ENCODE data around the gene LRMDA. TPM values are rescaled to one million over a fixed set of nuclear protein-coding genes. Genes with fewer than 3 reads are reported as not detected.

Gene LRMDA
- total RNA-seq, 3 donors from 2014 or later: 8.3 to 17.1 (median 11.1) TPM

- TF ChIP-seq POLR2A (IDR thresholded peaks at IDR 0.05): no peak
- TF ChIP-seq CTCF (IDR thresholded peaks at IDR 0.05): no peak
- TF ChIP-seq POLR2AphosphoS5 (IDR thresholded peaks at IDR 0.05): no peak
- H3K36me3 ChIP-seq: no peaks in the 10 kb centered on the region
- H3K4me1 ChIP-seq: no peaks in the 10 kb centered on the region
- H3K9me3 ChIP-seq: no peaks in the 10 kb centered on the region
- DNase-seq (ENCODE audit: low spot score in 2 of 2): no peak
- H3K27ac ChIP-seq: no peak overlapping the region
- H3K4me3 ChIP-seq: no peak overlapping the region
- no peaks in the 10 kb centered on the region for H3K27me3 ChIP-seq
- intact Hi-C loops (cut with DNase I; ENCODE audit: low total_unique reads): no loop called here
Measured at GRCh38 chr10:76185471-76186301, 754.3 kb downstream of the LRMDA start.

GRCh38 chr10:76188216-76188615 lies 756.8 kb downstream of the LRMDA start:
- no peak overlapping the region for H3K4me3 ChIP-seq
- intact Hi-C loops (cut with DNase I; ENCODE audit: low total_unique reads): no loop called here
- no peak overlapping the region for H3K27ac ChIP-seq
- TF ChIP-seq POLR2A (IDR thresholded peaks at IDR 0.05): no peak
- no peak for TF ChIP-seq CTCF (IDR thresholded peaks at IDR 0.05)
- no peak for TF ChIP-seq POLR2AphosphoS5 (IDR thresholded peaks at IDR 0.05)
- no peaks in the 10 kb centered on the region for H3K27me3 ChIP-seq
- H3K36me3 ChIP-seq: no peaks in the 10 kb centered on the region
- no peak for DNase-seq (ENCODE audit: low spot score in 2 of 2)
- H3K4me1 ChIP-seq: no peaks in the 10 kb centered on the region
- no peaks in the 10 kb centered on the region for H3K9me3 ChIP-seq

- H3K9me3 ChIP-seq: no peaks in the 10 kb centered on the region
- intact Hi-C loops (cut with DNase I; ENCODE audit: low total_unique reads): no loop called here
Measured at GRCh38 chr10:76190634-76191270, 759.3 kb downstream of the LRMDA start.

GRCh38 chr10:76191336-76191735 lies 759.9 kb downstream of the LRMDA start:
- Histone ChIP-seq H3K4me3 (no peak overlapping the region), H3K4me1 (no peaks in the 10 kb centered on the region), H3K9me3 (no peaks in the 10 kb centered on the region), H3K27me3 (no peaks in the 10 kb centered on the region), H3K27ac (no peak overlapping the region), H3K36me3 (no peaks in the 10 kb centered on the region)
- intact Hi-C loops (cut with DNase I; ENCODE audit: low total_unique reads): no loop called here
- DNase-seq (ENCODE audit: low spot score in 2 of 2): no peak
- TF ChIP-seq POLR2A (IDR thresholded peaks at IDR 0.05): no peak
- TF ChIP-seq CTCF (IDR thresholded peaks at IDR 0.05): no peak
- no peak for TF ChIP-seq POLR2AphosphoS5 (IDR thresholded peaks at IDR 0.05)

More at GRCh38 chr10:76190634-76191270, 759.3 kb downstream of the LRMDA start:
- Histone ChIP-seq H3K4me1 (no peaks in the 10 kb centered on the region), H3K27me3 (no peaks in the 10 kb centered on the region), H3K36me3 (no peaks in the 10 kb centered on the region), H3K4me3 (no peak overlapping the region), H3K27ac (no peak overlapping the region)
- TF ChIP-seq POLR2AphosphoS5 (IDR thresholded peaks at IDR 0.05) (no peak), POLR2A (IDR thresholded peaks at IDR 0.05) (no peak), CTCF (IDR thresholded peaks at IDR 0.05) (no peak)
- DNase-seq (ENCODE audit: low spot score in 2 of 2): no peak

- Histone ChIP-seq H3K27me3 (no peaks in the 10 kb centered on the region), H3K27ac (no peak overlapping the region), H3K4me1 (no peaks in the 10 kb centered on the region), H3K36me3 (no peaks in the 10 kb centered on the region), H3K4me3 (no peak overlapping the region), H3K9me3 (no peaks in the 10 kb centered on the region)
- no peak for DNase-seq (ENCODE audit: low spot score in 2 of 2)
- TF ChIP-seq CTCF (IDR thresholded peaks at IDR 0.05) (no peak), POLR2AphosphoS5 (IDR thresholded peaks at IDR 0.05) (no peak), POLR2A (IDR thresholded peaks at IDR 0.05) (no peak)
- intact Hi-C loops (cut with DNase I; ENCODE audit: low total_unique reads): no loop called here
Measured at GRCh38 chr10:76192151-76192550, 760.7 kb downstream of the LRMDA start.
